ENCODE measurements around the gene CFAP58.
A peak's percentile ranks its signal among the peaks of the same experiment; 100 is the strongest.

CFAP58 gene

GRCh38 chr10:104353325-104354048, at the start of gene CFAP58:
Gene CFAP58 (plus strand): TSS chr10:104353833. CDS start chr10:104353898, 65 bp downstream.
- DNase-seq (ENCODE audit: extremely low read depth, low read depth): no peak
- peak; percentile 58 for TF ChIP-seq CTCF (IDR thresholded peaks at IDR 0.05; ENCODE audit: low read depth, low read length)

DNA sequence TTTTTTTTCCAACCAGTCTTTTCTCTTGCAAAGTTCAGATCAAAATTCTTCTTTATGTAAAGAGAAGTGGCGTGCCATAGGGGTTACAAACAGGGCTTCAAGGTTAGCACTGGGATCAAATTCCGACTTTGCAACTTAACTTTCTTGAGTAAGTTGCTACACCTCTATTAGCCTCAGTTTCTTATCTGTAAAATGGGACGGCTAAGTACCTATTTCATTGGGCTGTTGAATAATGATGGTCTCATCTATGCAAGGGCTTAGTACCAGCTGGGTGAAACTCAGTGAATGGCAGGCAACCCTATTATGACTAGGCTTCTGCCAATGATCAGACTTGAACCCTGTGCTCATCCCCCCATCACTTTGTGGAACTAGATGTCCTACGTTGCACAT, 49.3 kb upstream of the CFAP58 start:
- no peak for TF ChIP-seq CTCF (IDR thresholded peaks at IDR 0.05; ENCODE audit: low read depth, low read length)
- DNase-seq (ENCODE audit: extremely low read depth, low read depth): no peak

GRCh38 chr10:104304927-104305326, 48.7 kb upstream of the CFAP58 start:
- no peak for DNase-seq (ENCODE audit: extremely low read depth, low read depth)

DNA sequence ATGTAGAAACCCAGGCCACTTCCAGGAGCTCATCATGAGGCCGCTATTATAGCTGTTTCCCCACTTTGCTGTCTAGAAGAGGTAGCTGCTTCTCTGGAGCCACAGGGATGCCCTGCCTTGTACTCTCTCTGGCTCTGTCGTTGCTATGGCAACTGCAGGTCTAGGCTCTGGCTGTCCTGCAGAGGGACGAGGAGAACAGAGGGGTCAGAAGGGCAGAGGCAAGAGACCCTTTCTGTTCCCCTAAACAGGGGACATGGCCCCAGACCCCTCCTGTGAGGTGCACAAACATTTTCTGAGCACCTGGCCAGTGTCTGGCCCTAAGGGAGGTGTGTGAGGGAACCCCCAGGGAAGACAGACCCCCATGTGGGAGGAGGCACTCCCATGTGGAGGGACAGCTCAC, 46.7 kb upstream of the CFAP58 start:
- TF ChIP-seq CTCF (IDR thresholded peaks at IDR 0.05; ENCODE audit: low read depth, low read length): no peak
- no peak for DNase-seq (ENCODE audit: extremely low read depth, low read depth)

More at GRCh38 chr10:104304927-104305326, 48.7 kb upstream of the CFAP58 start:
- no peak for TF ChIP-seq CTCF (IDR thresholded peaks at IDR 0.05; ENCODE audit: low read depth, low read length)

GRCh38 chr10:104307576-104308438, 45.8 kb upstream of the CFAP58 start:
- TF ChIP-seq CTCF (IDR thresholded peaks at IDR 0.05; ENCODE audit: low read depth, low read length): no peak

GRCh38 chr10:104308439-104308903, 45.2 kb upstream of the CFAP58 start:
- no peak for DNase-seq (ENCODE audit: extremely low read depth, low read depth)
- TF ChIP-seq CTCF (IDR thresholded peaks at IDR 0.05; ENCODE audit: low read depth, low read length): no peak

More at GRCh38 chr10:104307576-104308438, 45.8 kb upstream of the CFAP58 start:
- DNase-seq (ENCODE audit: extremely low read depth, low read depth): no peak

All from AG09319 (cell line).